GM23338 (cell line): ENCODE results near the gene CGGBP1.

Experiments
- EZH2 ChIP-seq: fragments of 200-600 bp; sonication (generic); IDR thresholded peaks from one replicate; pipeline ENCODE4 v1.8.0; 2017; ENCODE audit warnings: antibody characterized with exemption, mild to moderate bottlenecking, low read depth; ENCODE audit not compliant: unreplicated experiment
- EZH2phosphoT487 ChIP-seq: fragments of 200-600 bp; sonication (generic); IDR thresholded peaks from one replicate; pipeline ENCODE4 v1.8.1; 2018; ENCODE audit warnings: antibody characterized with exemption; ENCODE audit not compliant: unreplicated experiment
- JUNB ChIP-seq: IDR thresholded peaks from one replicate; pipeline ENCODE4 v1.6.1; 2016; ENCODE audit warnings: antibody characterized with exemption; ENCODE audit not compliant: unreplicated experiment
- POLR2AphosphoS5 ChIP-seq: IDR thresholded peaks from 2 replicates; pipeline ENCODE4 v1.6.1; 2016; ENCODE audit warnings: antibody characterized with exemption, low read depth
- TF ChIP-seq, protein P1 (sequence below), 2 experiments: fragments of 200-600 bp in 1 of 2; sonication (generic) in 1 of 2; conservative IDR thresholded peaks; 2 replicates each; pipeline versions ENCODE4 v1.5.1 to v1.6.1; 2016 to 2017; ENCODE audit warnings: antibody characterized with exemption in 2 of 2, low read depth in 2 of 2, mild to moderate bottlenecking in 2 of 2, moderate library complexity in 1 of 2

DNA sequence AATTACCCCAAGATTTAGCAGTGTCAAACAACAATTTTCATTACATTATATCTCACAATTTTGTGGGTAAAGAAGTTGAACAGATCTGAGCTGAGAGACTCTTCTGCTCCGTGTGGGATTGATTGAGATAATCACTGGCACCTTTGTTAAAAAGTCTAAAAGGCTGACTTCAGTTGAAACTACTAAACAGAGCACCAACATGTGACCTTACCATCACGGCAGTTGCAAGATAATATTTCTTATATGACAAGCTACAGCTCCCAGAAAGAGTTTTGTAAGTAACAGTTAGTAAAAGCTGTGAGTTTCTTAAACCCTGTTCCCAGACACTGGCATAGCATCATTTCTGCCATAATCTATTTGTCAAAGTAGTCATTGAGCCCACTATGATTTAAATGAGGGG is 25.0 kb downstream of the CGGBP1 start:
- TF ChIP-seq POLR2AphosphoS5 = no peak
- TF ChIP-seq, protein P1, sequence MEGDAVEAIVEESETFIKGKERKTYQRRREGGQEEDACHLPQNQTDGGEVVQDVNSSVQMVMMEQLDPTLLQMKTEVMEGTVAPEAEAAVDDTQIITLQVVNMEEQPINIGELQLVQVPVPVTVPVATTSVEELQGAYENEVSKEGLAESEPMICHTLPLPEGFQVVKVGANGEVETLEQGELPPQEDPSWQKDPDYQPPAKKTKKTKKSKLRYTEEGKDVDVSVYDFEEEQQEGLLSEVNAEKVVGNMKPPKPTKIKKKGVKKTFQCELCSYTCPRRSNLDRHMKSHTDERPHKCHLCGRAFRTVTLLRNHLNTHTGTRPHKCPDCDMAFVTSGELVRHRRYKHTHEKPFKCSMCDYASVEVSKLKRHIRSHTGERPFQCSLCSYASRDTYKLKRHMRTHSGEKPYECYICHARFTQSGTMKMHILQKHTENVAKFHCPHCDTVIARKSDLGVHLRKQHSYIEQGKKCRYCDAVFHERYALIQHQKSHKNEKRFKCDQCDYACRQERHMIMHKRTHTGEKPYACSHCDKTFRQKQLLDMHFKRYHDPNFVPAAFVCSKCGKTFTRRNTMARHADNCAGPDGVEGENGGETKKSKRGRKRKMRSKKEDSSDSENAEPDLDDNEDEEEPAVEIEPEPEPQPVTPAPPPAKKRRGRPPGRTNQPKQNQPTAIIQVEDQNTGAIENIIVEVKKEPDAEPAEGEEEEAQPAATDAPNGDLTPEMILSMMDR (conservative IDR thresholded peaks at IDR 0.05; ENCODE audit: low read depth in 2 of 2) = no peak
- no peak for TF ChIP-seq EZH2phosphoT487
- no peak for TF ChIP-seq EZH2
- TF ChIP-seq JUNB = no peak
